Psoas muscle (tissue), 8 donors: Measurements from ENCODE around the gene CGREF1. TPM values are rescaled to one million over a fixed set of nuclear protein-coding genes. Genes with fewer than 3 reads are reported as not detected.

Experiments used
- ATAC-seq, 4 donors: fragments of 200-7000 bp; cut with Tn5 transposase; one replicate each; pipeline ENCODE4 v1.9.1; 2020; ENCODE audit warnings: moderate library complexity in 3 of 4, mild to moderate bottlenecking in 2 of 4
- DNase-seq, 2 donors: peaks; one replicate each; pipeline ENCODE4 v3.0.0-alpha.2; 2020
- H3K27ac ChIP-seq: fragments of 200-600 bp; one replicate; pipeline ENCODE4 v1.8.0; 2022
- H3K27me3 ChIP-seq, 3 donors: fragments of 200-600 bp in 1 of 3; one replicate each; pipeline versions ENCODE4 v1.6.1 to v1.8.0; 2013 to 2022; ENCODE audit warnings: low read length in 2 of 3, mild to moderate bottlenecking in 2 of 3, moderate library complexity in 1 of 3; ENCODE audit not compliant: insufficient read depth in 3 of 3
- H3K36me3 ChIP-seq, 2 donors: fragments of 200-600 bp in 1 of 2; one replicate each; pipeline versions ENCODE4 v1.6.1 to v1.8.0; 2013 to 2022; ENCODE audit warnings: low read depth in 1 of 2, mild to moderate bottlenecking in 1 of 2, moderate library complexity in 1 of 2; ENCODE audit not compliant: insufficient read depth in 1 of 2
- H3K4me1 ChIP-seq: fragments of 200-600 bp; one replicate; pipeline ENCODE4 v1.8.0; 2022
- H3K4me3 ChIP-seq: fragments of 200-600 bp; one replicate; pipeline ENCODE4 v1.8.0; 2022; ENCODE audit warnings: mild to moderate bottlenecking
- H3K9me3 ChIP-seq: fragments of 200-600 bp; one replicate; pipeline ENCODE4 v1.8.0; 2022
- WGBS, 3 donors: extraction: QIAGEN DNeasy Blood & Tissue Kit; methylation state at CpG; one replicate each; pipeline versions ENCODE4 v1.1.6 to v1.1.7; 2013; 5-methylcytosine and 5-hydroxymethylcytosine counted together
- intact Hi-C, 2 donors: fragments of 100-400 bp; cut with DNase I; formaldehyde crosslinking; loops; one replicate each; pipeline versions ENCODE4 v1.11.0 to v1.14.2; 2022
- polyA plus RNA-seq, 3 donors: library from polyadenylated mRNA; stranded (reverse); fragments of 200-250 nt; gene quantifications; one replicate each; pipeline ENCODE4 v1.2.3, GENCODE V29; 2013
- total RNA-seq, 4 donors: library from RNA; stranded (reverse); fragmentation: NEBNext Ultra II Directional in 2 of 4; extraction: Animal tissue kit (Norgen Biotek cat#: 25700) in 2 of 4; gene quantifications; one replicate each; pipeline versions ENCODE4 v1.2.1 to v1.2.4, GENCODE V29; 2021 to 2023
- TF ChIP-seq, protein P1 (sequence below): fragments of 200-600 bp; IDR thresholded peaks from one replicate; pipeline ENCODE4 v1.8.0; 2022; ENCODE audit warnings: antibody characterized with exemption
- donor health status: healthy with polysubstance abuse.
- donor health status: DM: no; HTN: no; CAD: no; lungs with moderate emphysema.
- donor health status: Bipolar disorder and iron deficiency.
- donor health status: healthy.
- donor health status: DM: yes; HTN: yes; CAD: no.
- donor health status: DM: no; HTN: no; CAD: no.
- donor health status: DM: no; HTN: no; CAD: no.
- donor health status: DM: yes; HTN: yes; CAD: no.

The CGREF1 gene
- total and polyA plus RNA-seq, 7 donors: 2.8 to 15.8 (median 6.6) TPM

DNA sequence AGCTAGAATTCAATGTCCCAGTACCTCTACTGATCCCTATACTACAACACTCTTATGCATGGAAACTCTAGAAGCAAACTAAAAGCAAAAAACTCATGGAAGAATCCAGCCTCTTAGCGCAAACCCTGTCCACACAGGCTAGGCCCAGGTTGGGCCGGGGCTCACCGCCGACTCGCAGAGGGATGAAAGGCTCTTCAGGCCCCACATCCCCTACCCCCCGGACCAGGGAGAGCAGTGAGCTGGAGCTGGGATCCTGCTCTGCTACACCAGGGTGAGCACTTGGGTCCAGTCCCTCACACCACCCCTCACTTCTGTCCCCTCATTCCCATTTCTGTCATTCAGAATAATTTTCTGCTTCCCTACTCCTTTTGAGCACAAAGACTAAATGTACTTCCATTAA is 49.5 kb downstream of the CGREF1 start:
- no peak overlapping the region for H3K27ac ChIP-seq
- intact Hi-C loops: no loop called here
- 86 to 94% (median 94%) methylated on average over 6 of the region's 6 CpGs for WGBS, 3 donors
- ATAC-seq (no peak), DNase-seq (no peak)
- TF ChIP-seq, protein P1, sequence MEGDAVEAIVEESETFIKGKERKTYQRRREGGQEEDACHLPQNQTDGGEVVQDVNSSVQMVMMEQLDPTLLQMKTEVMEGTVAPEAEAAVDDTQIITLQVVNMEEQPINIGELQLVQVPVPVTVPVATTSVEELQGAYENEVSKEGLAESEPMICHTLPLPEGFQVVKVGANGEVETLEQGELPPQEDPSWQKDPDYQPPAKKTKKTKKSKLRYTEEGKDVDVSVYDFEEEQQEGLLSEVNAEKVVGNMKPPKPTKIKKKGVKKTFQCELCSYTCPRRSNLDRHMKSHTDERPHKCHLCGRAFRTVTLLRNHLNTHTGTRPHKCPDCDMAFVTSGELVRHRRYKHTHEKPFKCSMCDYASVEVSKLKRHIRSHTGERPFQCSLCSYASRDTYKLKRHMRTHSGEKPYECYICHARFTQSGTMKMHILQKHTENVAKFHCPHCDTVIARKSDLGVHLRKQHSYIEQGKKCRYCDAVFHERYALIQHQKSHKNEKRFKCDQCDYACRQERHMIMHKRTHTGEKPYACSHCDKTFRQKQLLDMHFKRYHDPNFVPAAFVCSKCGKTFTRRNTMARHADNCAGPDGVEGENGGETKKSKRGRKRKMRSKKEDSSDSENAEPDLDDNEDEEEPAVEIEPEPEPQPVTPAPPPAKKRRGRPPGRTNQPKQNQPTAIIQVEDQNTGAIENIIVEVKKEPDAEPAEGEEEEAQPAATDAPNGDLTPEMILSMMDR: no peak
- H3K27me3 ChIP-seq: no peaks in the 10 kb centered on the region
- H3K4me3 ChIP-seq: no peak overlapping the region
- peaks cover 16% of the 10 kb centered on the region for H3K4me1 ChIP-seq
- no peaks in the 10 kb centered on the region for H3K9me3 ChIP-seq
- peaks cover 6 to 50% of the 10 kb centered on the region in 2 donors for H3K36me3 ChIP-seq

DNA sequence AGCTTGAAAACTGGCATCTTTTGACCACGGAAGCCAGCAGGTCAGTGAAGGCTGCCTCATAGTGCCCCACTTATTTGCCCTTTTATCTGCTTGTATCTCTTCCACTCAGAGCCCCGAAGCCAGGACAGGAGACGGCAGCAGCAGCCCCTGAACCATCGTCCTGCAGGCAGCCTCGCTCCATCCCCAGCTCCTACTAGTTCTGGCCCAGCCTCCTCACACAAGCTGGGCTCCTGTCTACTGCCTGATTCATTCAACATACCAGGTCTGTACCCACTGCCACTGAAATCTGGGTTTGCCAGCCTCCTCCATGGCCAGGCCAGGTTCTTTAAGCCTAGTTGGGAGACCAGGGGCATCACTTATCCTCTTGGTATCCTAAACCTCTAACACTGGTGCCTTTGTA is 51.5 kb downstream of the CGREF1 start:
- TF ChIP-seq, protein P1: no peak
- Histone ChIP-seq H3K27me3 (no peaks in the 10 kb centered on the region), H3K4me1 (peaks cover 23% of the 10 kb centered on the region), H3K4me3 (no peak overlapping the region), H3K27ac (no peak overlapping the region), H3K9me3 (no peaks in the 10 kb centered on the region), H3K36me3 (peaks cover 6 to 55% of the 10 kb centered on the region in 2 donors)
- intact Hi-C loops: no loop called here
- 90 to 93% (median 93%) methylated on average over 5 of the region's 5 CpGs for WGBS, 3 donors
- no peak for DNase-seq
- no peak for ATAC-seq

DNA sequence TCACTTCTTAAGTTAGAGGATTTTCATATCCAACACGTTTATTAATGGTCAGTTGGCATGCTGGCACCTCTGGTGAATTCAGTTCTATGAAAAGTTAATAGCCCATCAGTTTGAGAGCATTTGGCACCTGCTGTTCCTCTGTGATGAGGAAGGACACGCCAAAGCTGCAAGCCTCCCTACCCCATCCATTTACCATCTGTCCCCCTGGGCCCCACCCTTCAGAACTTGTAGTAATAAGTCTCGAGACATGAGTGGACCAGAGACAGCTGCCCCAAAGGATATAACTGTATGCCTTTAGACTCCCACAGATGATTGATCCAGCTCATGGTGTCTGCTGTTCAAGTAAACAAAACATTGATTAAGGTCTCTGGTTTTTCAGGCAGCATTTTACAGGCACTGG is 53.8 kb downstream of the CGREF1 start:
- H3K9me3 ChIP-seq: no peaks in the 10 kb centered on the region
- peaks cover 3 to 61% of the 10 kb centered on the region in 2 donors for H3K36me3 ChIP-seq
- intact Hi-C loops: no loop called here
- DNase-seq: no peak
- H3K27ac ChIP-seq: no peak overlapping the region
- no peak for ATAC-seq
- TF ChIP-seq, protein P1: no peak
- peaks cover 13% of the 10 kb centered on the region for H3K4me1 ChIP-seq
- WGBS, 3 donors: 41 to 62% (median 58%) methylated on average over 3 of the region's 3 CpGs
- no peak overlapping the region for H3K4me3 ChIP-seq
- H3K27me3 ChIP-seq: no peaks in the 10 kb centered on the region

DNA sequence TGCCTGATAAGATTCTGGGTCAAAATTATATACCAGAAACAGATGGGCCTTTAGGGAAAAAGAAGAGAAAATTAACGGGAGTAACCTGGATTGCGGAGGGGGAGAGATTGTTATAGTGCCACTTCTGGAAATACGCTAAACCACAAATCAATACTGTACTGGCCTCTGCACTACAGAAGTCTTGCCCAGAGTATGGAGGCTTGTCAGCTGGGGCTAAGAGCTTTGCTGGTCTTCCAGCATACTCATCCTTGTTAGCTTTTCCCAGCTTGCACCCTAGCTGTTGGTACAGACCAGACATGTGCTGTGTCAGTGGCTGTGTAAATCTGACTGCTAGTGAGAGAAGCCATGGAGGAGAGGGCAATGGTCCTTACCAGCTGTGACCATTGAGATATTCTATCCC is 58.6 kb downstream of the CGREF1 start:
- 90 to 93% (median 92%) methylated on average over 3 of the region's 3 CpGs for WGBS, 3 donors
- Histone ChIP-seq H3K4me3 (no peak overlapping the region), H3K36me3 (peaks cover 2 to 58% of the 10 kb centered on the region in 2 donors), H3K4me1 (peaks cover 8% of the 10 kb centered on the region), H3K27ac (no peak overlapping the region), H3K9me3 (no peaks in the 10 kb centered on the region), H3K27me3 (no peaks in the 10 kb centered on the region)
- DNase-seq: no peak
- intact Hi-C loops: no loop called here
- TF ChIP-seq, protein P1: no peak
- no peak for ATAC-seq

DNA sequence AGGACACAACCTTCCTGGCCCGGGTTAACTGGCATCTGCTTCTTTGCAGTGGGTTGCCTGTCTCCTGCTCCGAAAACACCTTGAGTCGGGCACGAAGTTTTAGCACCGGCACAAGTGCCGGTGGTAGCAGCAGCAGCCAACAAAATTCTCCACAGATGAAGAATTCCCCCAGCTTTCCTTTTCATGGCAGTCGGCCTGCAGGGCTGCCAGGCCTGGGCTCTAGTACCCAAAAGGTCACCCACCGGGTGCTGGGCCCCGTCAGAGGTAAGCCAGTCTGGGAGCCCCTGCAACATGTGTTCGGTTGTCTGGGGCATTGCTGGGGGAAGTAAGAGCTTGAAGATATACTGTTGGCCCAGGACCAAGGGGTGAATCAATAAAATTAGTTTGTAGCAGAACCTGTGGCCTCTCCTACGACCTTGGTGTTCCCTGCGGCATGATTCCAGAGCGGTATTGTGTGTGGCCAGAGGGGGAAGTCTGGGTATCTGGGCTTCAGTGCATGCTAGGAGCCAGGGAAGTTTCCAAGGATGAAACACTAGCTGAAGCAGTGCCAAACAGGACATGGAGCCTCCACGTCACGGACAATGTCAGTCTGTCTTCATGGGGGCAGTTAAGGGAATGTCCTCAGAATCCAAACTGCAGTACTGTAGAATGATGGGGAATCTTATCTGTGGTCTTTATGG is 59.6 kb downstream of the CGREF1 start:
- Histone ChIP-seq H3K27me3 (no peaks in the 10 kb centered on the region), H3K36me3 (peaks cover 2 to 65% of the 10 kb centered on the region in 2 donors), H3K4me1 (peaks cover 8% of the 10 kb centered on the region), H3K27ac (no peak overlapping the region), H3K4me3 (no peak overlapping the region), H3K9me3 (no peaks in the 10 kb centered on the region)
- 56 to 72% (median 61%) methylated on average over 15 of the region's 15 CpGs for WGBS, 3 donors
- TF ChIP-seq, protein P1: no peak
- no peak for DNase-seq
- no peak for ATAC-seq
- intact Hi-C loops: no loop called here
